ENCODE measurements around the gene VRK2.
"Not testable (repeated sequence)": the region's sequence is repeated elsewhere in the genome, so short reads cannot be mapped to it uniquely, and the experiment has no call there.

Gene VRK2

GRCh38 chr2:58109481-58109880 is 62.9 kb downstream of the VRK2 start:
- no peak overlapping the region for H3K27ac ChIP-seq (ENCODE audit: low read depth, low read length)
- H3K9me3 ChIP-seq (ENCODE audit: control insufficient read depth, insufficient read depth, low read length), result no peaks in the 10 kb centered on the region
- H3K27me3 ChIP-seq (ENCODE audit: control insufficient read depth, insufficient read depth, low read length), result no peaks in the 10 kb centered on the region
- no peaks in the 10 kb centered on the region for H3K4me1 ChIP-seq (ENCODE audit: control insufficient read depth, insufficient read depth, low read length)
- no peak overlapping the region for H3K9ac ChIP-seq (ENCODE audit: low read depth, low read length)
- no peak overlapping the region for H3K4me3 ChIP-seq (ENCODE audit: low read depth, low read length)
- no peaks in the 10 kb centered on the region for H3K36me3 ChIP-seq (ENCODE audit: control insufficient read depth, insufficient read depth, low read length)

GRCh38 chr2:58110765-58111164 is 64.2 kb downstream of the VRK2 start:
- Histone ChIP-seq H3K4me1 (ENCODE audit: control insufficient read depth, insufficient read depth, low read length) (no peaks in the 10 kb centered on the region), H3K27me3 (ENCODE audit: control insufficient read depth, insufficient read depth, low read length) (no peaks in the 10 kb centered on the region)

GRCh38 chr2:58113563-58113962 is 67.0 kb downstream of the VRK2 start:
- H3K27ac ChIP-seq (ENCODE audit: low read depth, low read length); H3K4me1 ChIP-seq (ENCODE audit: control insufficient read depth, insufficient read depth, low read length); H3K9ac ChIP-seq (ENCODE audit: low read depth, low read length): not testable (repeated sequence)

More at GRCh38 chr2:58110765-58111164, 64.2 kb downstream of the VRK2 start:
- Histone ChIP-seq H3K9me3 (ENCODE audit: control insufficient read depth, insufficient read depth, low read length) (no peaks in the 10 kb centered on the region), H3K9ac (ENCODE audit: low read depth, low read length) (no peak overlapping the region), H3K27ac (ENCODE audit: low read depth, low read length) (no peak overlapping the region), H3K4me3 (ENCODE audit: low read depth, low read length) (no peak overlapping the region), H3K36me3 (ENCODE audit: control insufficient read depth, insufficient read depth, low read length) (no peaks in the 10 kb centered on the region)

GRCh38 chr2:58120626-58121229 is 74.1 kb downstream of the VRK2 start:
- Histone ChIP-seq H3K9me3 (ENCODE audit: control insufficient read depth, insufficient read depth, low read length) (no peaks in the 10 kb centered on the region), H3K27ac (ENCODE audit: low read depth, low read length) (no peak overlapping the region), H3K27me3 (ENCODE audit: control insufficient read depth, insufficient read depth, low read length) (no peaks in the 10 kb centered on the region), H3K9ac (ENCODE audit: low read depth, low read length) (no peak overlapping the region), H3K4me3 (ENCODE audit: low read depth, low read length) (no peak overlapping the region), H3K4me1 (ENCODE audit: control insufficient read depth, insufficient read depth, low read length) (no peaks in the 10 kb centered on the region), H3K36me3 (ENCODE audit: control insufficient read depth, insufficient read depth, low read length) (peaks cover 3% of the 10 kb centered on the region; the same call in 1 of the 2 replicates)

More at GRCh38 chr2:58113563-58113962, 67.0 kb downstream of the VRK2 start:
- H3K4me3 ChIP-seq (ENCODE audit: low read depth, low read length); H3K27me3 ChIP-seq (ENCODE audit: control insufficient read depth, insufficient read depth, low read length); H3K36me3 ChIP-seq (ENCODE audit: control insufficient read depth, insufficient read depth, low read length); H3K9me3 ChIP-seq (ENCODE audit: control insufficient read depth, insufficient read depth, low read length): not testable (repeated sequence)

GRCh38 chr2:58122040-58122439 is 75.4 kb downstream of the VRK2 start:
- Histone ChIP-seq H3K4me1 (ENCODE audit: control insufficient read depth, insufficient read depth, low read length) (no peaks in the 10 kb centered on the region), H3K9me3 (ENCODE audit: control insufficient read depth, insufficient read depth, low read length) (no peaks in the 10 kb centered on the region), H3K36me3 (ENCODE audit: control insufficient read depth, insufficient read depth, low read length) (peaks cover 3% of the 10 kb centered on the region; the same call in 1 of the 2 replicates), H3K27ac (ENCODE audit: low read depth, low read length) (no peak overlapping the region), H3K27me3 (ENCODE audit: control insufficient read depth, insufficient read depth, low read length) (no peaks in the 10 kb centered on the region), H3K9ac (ENCODE audit: low read depth, low read length) (no peak overlapping the region), H3K4me3 (ENCODE audit: low read depth, low read length) (no peak overlapping the region)

- Histone ChIP-seq H3K27me3 (ENCODE audit: control insufficient read depth, insufficient read depth, low read length) (no peaks in the 10 kb centered on the region), H3K9me3 (ENCODE audit: control insufficient read depth, insufficient read depth, low read length) (no peaks in the 10 kb centered on the region), H3K4me1 (ENCODE audit: control insufficient read depth, insufficient read depth, low read length) (no peaks in the 10 kb centered on the region), H3K36me3 (ENCODE audit: control insufficient read depth, insufficient read depth, low read length) (peaks cover 3% of the 10 kb centered on the region; the same call in 1 of the 2 replicates), H3K4me3 (ENCODE audit: low read depth, low read length) (no peak overlapping the region), H3K27ac (ENCODE audit: low read depth, low read length) (no peak overlapping the region), H3K9ac (ENCODE audit: low read depth, low read length) (no peak overlapping the region)
Observed at GRCh38 chr2:58122540-58122939, 75.9 kb downstream of the VRK2 start.

- peaks cover 12% of the 10 kb centered on the region for H3K36me3 ChIP-seq (ENCODE audit: control insufficient read depth, insufficient read depth, low read length)
- no peak overlapping the region for H3K27ac ChIP-seq (ENCODE audit: low read depth, low read length)
Observed at GRCh38 chr2:58127111-58127510, 80.5 kb downstream of the VRK2 start.

GRCh38 chr2:58130238-58130637 is 83.6 kb downstream of the VRK2 start:
- Histone ChIP-seq H3K9ac (ENCODE audit: low read depth, low read length) (no peak overlapping the region), H3K4me3 (ENCODE audit: low read depth, low read length) (no peak overlapping the region), H3K4me1 (ENCODE audit: control insufficient read depth, insufficient read depth, low read length) (no peaks in the 10 kb centered on the region), H3K27ac (ENCODE audit: low read depth, low read length) (no peak overlapping the region), H3K27me3 (ENCODE audit: control insufficient read depth, insufficient read depth, low read length) (no peaks in the 10 kb centered on the region), H3K36me3 (ENCODE audit: control insufficient read depth, insufficient read depth, low read length) (peaks cover 9% of the 10 kb centered on the region), H3K9me3 (ENCODE audit: control insufficient read depth, insufficient read depth, low read length) (no peaks in the 10 kb centered on the region)

More at GRCh38 chr2:58127111-58127510, 80.5 kb downstream of the VRK2 start:
- Histone ChIP-seq H3K9ac (ENCODE audit: low read depth, low read length) (no peak overlapping the region), H3K9me3 (ENCODE audit: control insufficient read depth, insufficient read depth, low read length) (no peaks in the 10 kb centered on the region), H3K27me3 (ENCODE audit: control insufficient read depth, insufficient read depth, low read length) (no peaks in the 10 kb centered on the region), H3K4me3 (ENCODE audit: low read depth, low read length) (no peak overlapping the region), H3K4me1 (ENCODE audit: control insufficient read depth, insufficient read depth, low read length) (no peaks in the 10 kb centered on the region)

GRCh38 chr2:58131191-58132011 is 84.8 kb downstream of the VRK2 start:
- H3K9me3 ChIP-seq (ENCODE audit: control insufficient read depth, insufficient read depth, low read length), result no peaks in the 10 kb centered on the region

GRCh38 chr2:58133395-58133794 is 86.8 kb downstream of the VRK2 start:
- H3K4me3 ChIP-seq (ENCODE audit: low read depth, low read length), result no peak overlapping the region
- no peak overlapping the region for H3K9ac ChIP-seq (ENCODE audit: low read depth, low read length)
- no peak overlapping the region for H3K27ac ChIP-seq (ENCODE audit: low read depth, low read length)
- H3K36me3 ChIP-seq (ENCODE audit: control insufficient read depth, insufficient read depth, low read length), result peaks cover 9% of the 10 kb centered on the region
- no peaks in the 10 kb centered on the region for H3K4me1 ChIP-seq (ENCODE audit: control insufficient read depth, insufficient read depth, low read length)
- H3K27me3 ChIP-seq (ENCODE audit: control insufficient read depth, insufficient read depth, low read length), result no peaks in the 10 kb centered on the region
- no peaks in the 10 kb centered on the region for H3K9me3 ChIP-seq (ENCODE audit: control insufficient read depth, insufficient read depth, low read length)

More at GRCh38 chr2:58131191-58132011, 84.8 kb downstream of the VRK2 start:
- Histone ChIP-seq H3K4me1 (ENCODE audit: control insufficient read depth, insufficient read depth, low read length) (no peaks in the 10 kb centered on the region), H3K9ac (ENCODE audit: low read depth, low read length) (no peak overlapping the region), H3K4me3 (ENCODE audit: low read depth, low read length) (no peak overlapping the region), H3K36me3 (ENCODE audit: control insufficient read depth, insufficient read depth, low read length) (peaks cover 9% of the 10 kb centered on the region), H3K27ac (ENCODE audit: low read depth, low read length) (no peak overlapping the region), H3K27me3 (ENCODE audit: control insufficient read depth, insufficient read depth, low read length) (no peaks in the 10 kb centered on the region)

GRCh38 chr2:58135861-58136260 is 89.3 kb downstream of the VRK2 start:
- Histone ChIP-seq H3K27me3 (ENCODE audit: control insufficient read depth, insufficient read depth, low read length) (no peaks in the 10 kb centered on the region), H3K9ac (ENCODE audit: low read depth, low read length) (no peak overlapping the region), H3K4me1 (ENCODE audit: control insufficient read depth, insufficient read depth, low read length) (no peaks in the 10 kb centered on the region), H3K36me3 (ENCODE audit: control insufficient read depth, insufficient read depth, low read length) (peaks cover 9% of the 10 kb centered on the region), H3K9me3 (ENCODE audit: control insufficient read depth, insufficient read depth, low read length) (no peaks in the 10 kb centered on the region), H3K4me3 (ENCODE audit: low read depth, low read length) (no peak overlapping the region), H3K27ac (ENCODE audit: low read depth, low read length) (no peak overlapping the region)

Data from HUES48 (cell line).